SK-N-SH (cell line): ENCODE measurements around the gene PPP1R18. TPM values are rescaled to one million over a fixed set of nuclear protein-coding genes. Genes with fewer than 3 reads are reported as not detected.
"Not testable (repeated sequence)": the region's sequence is repeated elsewhere in the genome, so short reads cannot be mapped to it uniquely, and the experiment has no call there.

ENCODE experiments used
- CTCF ChIA-PET: fragments of 300-600, 350-600 bp; formaldehyde crosslinking; extraction: SDS; loops from one replicate; lab custom pipeline; 2021; lab: Yijun Ruan, JAX
- POLR2A ChIA-PET: fragments of 350-600 bp; sonication (Branson Sonifier 250); formaldehyde crosslinking; extraction: SDS; loops from one replicate; lab custom pipeline; 2020; ENCODE audit warnings: antibody characterized with exemption, inconsistent platforms; lab: Yijun Ruan, JAX
- DNase-seq: peaks from one replicate; pipeline ENCODE4 v3.0.0; 2012
- H2AFZ ChIP-seq: fragments of 200-600 bp; sonication (generic); 2 replicates; pipeline ENCODE4 v1.8.1; 2016; ENCODE audit warnings: antibody characterized with exemption, mild to moderate bottlenecking, low read depth
- H3F3A ChIP-seq: fragments of 200-600 bp; sonication (generic); replicated peaks from 2 replicates; pipeline ENCODE3; 2016; ENCODE audit warnings: antibody characterized with exemption, mild to moderate bottlenecking; ENCODE audit not compliant: insufficient read depth
- H3K27ac ChIP-seq, 2 experiments: fragments of 200-500 bp in 1 of 2; fragments of 200-600 bp in 1 of 2; sonication (Bioruptor generic) in 1 of 2; sonication (generic), shearing (Covaris generic) in 1 of 2; 2 replicates each; pipeline versions ENCODE4 v1.5.1 to v1.6.1; 2014 to 2016; ENCODE audit warnings: low read depth in 2 of 2, inconsistent platforms in 1 of 2, low read length in 1 of 2, mild to moderate bottlenecking in 1 of 2, mixed read lengths in 1 of 2
- H3K27me3 ChIP-seq: fragments of 200-600 bp; sonication (generic), shearing (Covaris generic); 2 replicates; pipeline ENCODE4 v1.6.1; 2016; ENCODE audit warnings: mixed run types; ENCODE audit not compliant: insufficient read depth
- H3K36me3 ChIP-seq, 2 experiments: fragments of 200-500 bp in 1 of 2; fragments of 200-600 bp in 1 of 2; sonication (Bioruptor generic) in 1 of 2; sonication (generic) in 1 of 2; replicated peaks in 1 of 2; 2 replicates each; pipeline versions ENCODE3 to v1.5.1; 2014 to 2016; ENCODE audit warnings: low read length in 1 of 2, mild to moderate bottlenecking in 1 of 2; ENCODE audit not compliant: insufficient read depth in 2 of 2, control insufficient read depth in 1 of 2
- H3K4me1 ChIP-seq, 2 experiments: fragments of 200-500 bp in 1 of 2; fragments of 200-600 bp in 1 of 2; sonication (Bioruptor generic) in 1 of 2; sonication (generic), shearing (Covaris generic) in 1 of 2; 2 replicates each; pipeline versions ENCODE4 v1.5.1 to v1.6.1; 2014 to 2016; ENCODE audit warnings: low read depth in 1 of 2, low read length in 1 of 2, mixed run types in 1 of 2; ENCODE audit not compliant: insufficient read depth in 2 of 2, control insufficient read depth in 1 of 2
- H3K4me2 ChIP-seq: fragments of 200-600 bp; sonication (generic), shearing (Covaris generic); 2 replicates; pipeline ENCODE4 v1.6.1; 2017; ENCODE audit warnings: mixed run types
- H3K4me3 ChIP-seq, 2 experiments: fragments of 200-500 bp in 1 of 2; fragments of 200-600 bp in 1 of 2; sonication (Bioruptor generic) in 1 of 2; sonication (generic), shearing (Covaris generic) in 1 of 2; 2 replicates each; pipeline versions ENCODE4 v1.5.1 to v1.8.1; 2014 to 2016; ENCODE audit warnings: low read depth in 2 of 2, inconsistent platforms in 1 of 2, low read length in 1 of 2, mild to moderate bottlenecking in 1 of 2, mixed read lengths in 1 of 2, moderate library complexity in 1 of 2
- H3K79me2 ChIP-seq: fragments of 200-600 bp; sonication (generic); 2 replicates; pipeline ENCODE4 v1.8.1; 2017; ENCODE audit warnings: mild to moderate bottlenecking; ENCODE audit not compliant: insufficient read depth
- H3K9ac ChIP-seq: fragments of 200-600 bp; sonication (generic); 2 replicates; pipeline ENCODE4 v1.6.1; 2017; ENCODE audit warnings: mixed run types
- H3K9me2 ChIP-seq: fragments of 200-600 bp; sonication (generic); 2 replicates; pipeline ENCODE4 v1.6.1; 2017; ENCODE audit warnings: mixed run types
- H3K9me3 ChIP-seq: fragments of 200-600 bp; sonication (generic); 2 replicates; pipeline ENCODE4 v1.6.1; 2017; ENCODE audit warnings: mixed run types, mild to moderate bottlenecking, moderate library complexity
- H4K20me1 ChIP-seq: fragments of 200-600 bp; sonication (generic); 2 replicates; pipeline ENCODE4 v1.6.1; 2017; ENCODE audit warnings: mild to moderate bottlenecking, mixed run types; ENCODE audit not compliant: insufficient read depth
- CHD2 ChIP-seq: fragments of 150-350 bp; IDR thresholded peaks from 2 replicates; pipeline ENCODE4 v1.6.1; 2018; ENCODE audit warnings: low read length; ENCODE audit not compliant: partially characterized antibody
- ELF1 ChIP-seq: IDR thresholded peaks from 2 replicates; pipeline ENCODE4 v1.4.0; 2012
- EP300 ChIP-seq, 2 experiments: IDR thresholded peaks; 2 replicates each; pipeline versions ENCODE4 v1.4.0 to v1.6.1; 2012; ENCODE audit warnings: borderline replicate concordance in 1 of 2, low read depth in 1 of 2, low read length in 1 of 2
- GATA2 ChIP-seq: sonication (generic); formaldehyde crosslinking; IDR thresholded peaks from 2 replicates; pipeline ENCODE4 v1.5.0; 2020; ENCODE audit warnings: mild to moderate bottlenecking, missing genetic modification reagents
- MXI1 ChIP-seq: IDR thresholded peaks from 2 replicates; pipeline ENCODE4 v1.6.1; 2012; ENCODE audit warnings: mild to moderate bottlenecking, low read depth, low read length, improper control_type of control experiment
- NRF1 ChIP-seq: IDR thresholded peaks from 2 replicates; pipeline ENCODE4 v1.6.1; 2012; ENCODE audit warnings: low read depth, mild to moderate bottlenecking, low read length
- POLR2AphosphoS5 ChIP-seq: IDR thresholded peaks from 2 replicates; pipeline ENCODE4 v1.6.1; 2012; ENCODE audit warnings: low read depth, low read length
- RAD21 ChIP-seq: IDR thresholded peaks from 2 replicates; pipeline ENCODE4 v1.6.1; 2012; ENCODE audit warnings: mild to moderate bottlenecking, low read length
- RFX5 ChIP-seq: IDR thresholded peaks from 2 replicates; pipeline ENCODE4 v1.6.1; 2012; ENCODE audit warnings: mild to moderate bottlenecking, improper control_type of control experiment, low read length
- SMC3 ChIP-seq: IDR thresholded peaks from 2 replicates; pipeline ENCODE4 v1.6.1; 2012; ENCODE audit warnings: low read depth, low read length, improper control_type of control experiment
- TEAD4 ChIP-seq: IDR thresholded peaks from 2 replicates; pipeline ENCODE4 v1.4.0; 2012; ENCODE audit warnings: mild to moderate bottlenecking, borderline replicate concordance; ENCODE audit not compliant: insufficient read depth
- WGBS: methylation state at CpG from one replicate; pipeline ENCODE4 v1.1.6; 2017; ENCODE audit warnings: low lambda C conversion rate; 5-methylcytosine and 5-hydroxymethylcytosine counted together
- polyA plus RNA-seq, 3 experiments: library from polyadenylated mRNA; depleted of rRNA; stranded (reverse); fragments of >200 nt; gene quantifications; 2 replicates each; pipeline ENCODE4 v1.2.3, GENCODE V29; 2012
- TF ChIP-seq, protein P1 (sequence below): IDR thresholded peaks from 2 replicates; pipeline ENCODE4 v1.4.0; 2012; ENCODE audit warnings: low read depth, borderline replicate concordance
- TF ChIP-seq, protein P2 (sequence below): fragments of 200-600 bp; sonication (generic); IDR thresholded peaks from 2 replicates; pipeline ENCODE4 v1.6.1; 2017; ENCODE audit warnings: antibody characterized with exemption, mild to moderate bottlenecking, moderate library complexity
- TF ChIP-seq, protein P3 (sequence below): fragments of 150-350 bp; IDR thresholded peaks from 2 replicates; pipeline ENCODE4 v1.6.1; 2016; ENCODE audit warnings: mild to moderate bottlenecking, low read depth, low read length
- TF ChIP-seq, protein P4 (sequence below): IDR thresholded peaks from 2 replicates; pipeline ENCODE4; 2012

PPP1R18 gene
- polyA plus RNA-seq, 1 of the 3 experiments (the other 2 are of a cell fraction) = 73.2 TPM

DNA sequence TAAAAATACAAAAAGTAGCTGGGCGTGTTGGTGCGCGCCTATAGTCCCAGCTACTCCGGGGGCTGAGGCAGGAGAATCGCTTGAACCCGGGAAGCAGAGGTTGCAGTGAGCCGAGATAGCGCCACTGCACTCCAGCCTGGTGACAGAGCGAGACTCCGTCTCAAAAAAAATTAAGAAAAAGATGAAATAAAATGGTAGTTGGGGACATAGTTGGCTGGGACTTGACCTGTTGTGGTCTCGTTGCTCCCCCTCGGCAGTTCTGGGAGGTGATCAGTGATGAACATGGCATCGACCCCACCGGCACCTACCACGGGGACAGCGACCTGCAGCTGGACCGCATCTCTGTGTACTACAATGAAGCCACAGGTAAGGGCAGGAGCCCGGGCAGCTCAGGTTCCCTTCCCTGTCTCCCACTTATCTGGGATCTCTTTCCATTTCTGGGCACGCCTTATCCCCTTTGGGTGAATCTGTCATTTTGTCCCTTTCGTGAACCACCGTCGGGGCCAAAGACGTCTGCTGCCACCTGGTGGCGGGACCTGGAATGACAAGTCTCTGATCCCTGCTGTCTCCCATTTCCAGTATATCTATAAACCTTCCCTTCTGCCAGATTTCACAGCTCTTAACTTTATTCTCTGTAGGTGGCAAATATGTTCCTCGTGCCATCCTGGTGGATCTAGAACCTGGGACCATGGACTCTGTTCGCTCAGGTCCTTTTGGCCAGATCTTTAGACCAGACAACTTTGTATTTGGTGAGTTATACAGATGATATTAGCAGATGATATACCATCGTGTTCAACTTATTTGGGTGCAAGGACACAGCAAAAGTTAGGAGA lies 36.1 kb upstream of the PPP1R18 start:
- Histone ChIP-seq H4K20me1 (peaks cover 56% of the 10 kb centered on the region), H3F3A (peaks cover 74% of the 10 kb centered on the region), H3K4me2 (peak overlapping the region; percentile 91), H3K4me1 (peaks cover 29 to 39% of the 10 kb centered on the region in 2 experiments), H3K9me2 (no peaks in the 10 kb centered on the region), H3K27ac (peak overlapping the region; percentile 0 to 93; a peak in 3 of 4 replicates), H3K9me3 (no peaks in the 10 kb centered on the region), H3K9ac (peak overlapping the region; percentile 100), H2AFZ (no peak overlapping the region), H3K36me3 (peaks cover 31 to 37% of the 10 kb centered on the region in 2 experiments), H3K79me2 (peaks cover 76% of the 10 kb centered on the region), H3K4me3 (peak overlapping the region; percentile 89 to 93), H3K27me3 (no peaks in the 10 kb centered on the region)
- POLR2A ChIA-PET = interaction anchor here (1.2 to 2.9 kb wide), 6 partner anchors 8 to 110 kb away, joined by 3 to 24 read pairs (median 4); no protein-coding TSS in a partner anchor
- DNase-seq = peak; percentile 73
- under 1% methylated on average over 27 of the region's 27 CpGs for WGBS
- CTCF ChIA-PET = interaction anchor here (0.6 to 42.4 kb wide), 36 partner anchors 9 to 184 kb away, joined by 3 to 838 read pairs (median 4); partner anchors contain the start of genes ATAT1, DHX16, FLOT1 and MRPS18B
- no peak for TF ChIP-seq ELF1
- peak; percentile 26; the same call in 1 of the 2 replicates for TF ChIP-seq GATA2 (CRISPR knock-in tag)
- TF ChIP-seq TEAD4 = no peak
- peak; percentile 20 for TF ChIP-seq CHD2
- TF ChIP-seq, protein P1, sequence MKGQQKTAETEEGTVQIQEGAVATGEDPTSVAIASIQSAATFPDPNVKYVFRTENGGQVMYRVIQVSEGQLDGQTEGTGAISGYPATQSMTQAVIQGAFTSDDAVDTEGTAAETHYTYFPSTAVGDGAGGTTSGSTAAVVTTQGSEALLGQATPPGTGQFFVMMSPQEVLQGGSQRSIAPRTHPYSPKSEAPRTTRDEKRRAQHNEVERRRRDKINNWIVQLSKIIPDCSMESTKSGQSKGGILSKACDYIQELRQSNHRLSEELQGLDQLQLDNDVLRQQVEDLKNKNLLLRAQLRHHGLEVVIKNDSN = no peak
- TF ChIP-seq POLR2AphosphoS5 = peak; percentile 48; the same call in 1 of the 2 replicates
- TF ChIP-seq NRF1 = no peak
- TF ChIP-seq RFX5 = no peak
- peak; percentile 77 for TF ChIP-seq RAD21
- TF ChIP-seq SMC3 = peak; percentile 67
- TF ChIP-seq EP300 (IDR thresholded peaks at IDR 0.05; ENCODE audit: borderline replicate concordance in 1 of 2, low read depth in 1 of 2, low read length in 1 of 2) = no peak
- peak; percentile 92 for TF ChIP-seq MXI1
- TF ChIP-seq, protein P2, sequence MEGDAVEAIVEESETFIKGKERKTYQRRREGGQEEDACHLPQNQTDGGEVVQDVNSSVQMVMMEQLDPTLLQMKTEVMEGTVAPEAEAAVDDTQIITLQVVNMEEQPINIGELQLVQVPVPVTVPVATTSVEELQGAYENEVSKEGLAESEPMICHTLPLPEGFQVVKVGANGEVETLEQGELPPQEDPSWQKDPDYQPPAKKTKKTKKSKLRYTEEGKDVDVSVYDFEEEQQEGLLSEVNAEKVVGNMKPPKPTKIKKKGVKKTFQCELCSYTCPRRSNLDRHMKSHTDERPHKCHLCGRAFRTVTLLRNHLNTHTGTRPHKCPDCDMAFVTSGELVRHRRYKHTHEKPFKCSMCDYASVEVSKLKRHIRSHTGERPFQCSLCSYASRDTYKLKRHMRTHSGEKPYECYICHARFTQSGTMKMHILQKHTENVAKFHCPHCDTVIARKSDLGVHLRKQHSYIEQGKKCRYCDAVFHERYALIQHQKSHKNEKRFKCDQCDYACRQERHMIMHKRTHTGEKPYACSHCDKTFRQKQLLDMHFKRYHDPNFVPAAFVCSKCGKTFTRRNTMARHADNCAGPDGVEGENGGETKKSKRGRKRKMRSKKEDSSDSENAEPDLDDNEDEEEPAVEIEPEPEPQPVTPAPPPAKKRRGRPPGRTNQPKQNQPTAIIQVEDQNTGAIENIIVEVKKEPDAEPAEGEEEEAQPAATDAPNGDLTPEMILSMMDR = peak; percentile 97
- TF ChIP-seq, protein P3, sequence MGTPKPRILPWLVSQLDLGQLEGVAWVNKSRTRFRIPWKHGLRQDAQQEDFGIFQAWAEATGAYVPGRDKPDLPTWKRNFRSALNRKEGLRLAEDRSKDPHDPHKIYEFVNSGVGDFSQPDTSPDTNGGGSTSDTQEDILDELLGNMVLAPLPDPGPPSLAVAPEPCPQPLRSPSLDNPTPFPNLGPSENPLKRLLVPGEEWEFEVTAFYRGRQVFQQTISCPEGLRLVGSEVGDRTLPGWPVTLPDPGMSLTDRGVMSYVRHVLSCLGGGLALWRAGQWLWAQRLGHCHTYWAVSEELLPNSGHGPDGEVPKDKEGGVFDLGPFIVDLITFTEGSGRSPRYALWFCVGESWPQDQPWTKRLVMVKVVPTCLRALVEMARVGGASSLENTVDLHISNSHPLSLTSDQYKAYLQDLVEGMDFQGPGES = no peak
- TF ChIP-seq, protein P4, sequence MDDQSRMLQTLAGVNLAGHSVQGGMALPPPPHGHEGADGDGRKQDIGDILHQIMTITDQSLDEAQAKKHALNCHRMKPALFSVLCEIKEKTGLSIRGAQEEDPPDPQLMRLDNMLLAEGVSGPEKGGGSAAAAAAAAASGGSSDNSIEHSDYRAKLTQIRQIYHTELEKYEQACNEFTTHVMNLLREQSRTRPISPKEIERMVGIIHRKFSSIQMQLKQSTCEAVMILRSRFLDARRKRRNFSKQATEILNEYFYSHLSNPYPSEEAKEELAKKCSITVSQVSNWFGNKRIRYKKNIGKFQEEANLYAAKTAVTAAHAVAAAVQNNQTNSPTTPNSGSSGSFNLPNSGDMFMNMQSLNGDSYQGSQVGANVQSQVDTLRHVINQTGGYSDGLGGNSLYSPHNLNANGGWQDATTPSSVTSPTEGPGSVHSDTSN = 0 out of 2 replicates have a peak, but pooled peaks have one; percentile 4

DNA sequence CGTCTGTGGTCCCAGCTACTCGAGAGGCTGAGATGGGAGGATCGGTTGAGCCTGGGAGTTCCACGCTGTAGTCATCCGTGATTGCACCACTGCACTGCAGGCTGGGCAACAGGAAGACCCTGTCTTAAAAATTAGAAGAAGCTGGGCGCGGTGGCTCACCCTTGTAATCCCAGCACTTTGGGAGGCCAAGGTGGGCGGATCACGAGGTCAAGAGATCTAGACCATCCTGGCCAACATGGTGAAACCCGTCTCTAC lies 35.5 kb upstream of the PPP1R18 start:
- not testable (repeated sequence) for H3K27me3 ChIP-seq, H3K9me2 ChIP-seq, H2AFZ ChIP-seq, DNase-seq, H3K9me3 ChIP-seq
- Histone ChIP-seq H3K36me3 (peaks cover 31 to 36% of the 10 kb centered on the region in 2 experiments), H3K4me1 (peaks cover 29 to 39% of the 10 kb centered on the region in 2 experiments), H3K79me2 (peaks cover 74% of the 10 kb centered on the region), H3K4me2 (peak overlapping the region; percentile 91), H3K27ac (peak overlapping the region; percentile 82 to 93), H3K9ac (peak overlapping the region; percentile 100), H3K4me3 (peak overlapping the region; percentile 89 to 93), H3F3A (peaks cover 68% of the 10 kb centered on the region), H4K20me1 (peaks cover 52% of the 10 kb centered on the region)
- CTCF ChIA-PET = interaction anchor here (0.8 to 42.4 kb wide), 33 partner anchors 9 to 185 kb away, joined by 3 to 838 read pairs (median 5); partner anchors contain the start of genes ATAT1, DHX16, FLOT1 and MRPS18B
- POLR2A ChIA-PET = interaction anchor here (1.2 to 2.9 kb wide), 8 partner anchors 9 to 109 kb away, joined by 3 to 24 read pairs (median 4); partner anchors contain the start of genes MRPS18B and PPP1R10
- 0% methylated on average over 10 of the region's 10 CpGs for WGBS
